Measurements from ENCODE around the gene LY86. TPM values are rescaled to one million over a fixed set of nuclear protein-coding genes. Genes with fewer than 3 reads are reported as not detected.

The LY86 gene
- total and polyA plus RNA-seq, 8 donors = 0.16 to 6.1 (median 0.59) TPM; not detected in 1

DNA sequence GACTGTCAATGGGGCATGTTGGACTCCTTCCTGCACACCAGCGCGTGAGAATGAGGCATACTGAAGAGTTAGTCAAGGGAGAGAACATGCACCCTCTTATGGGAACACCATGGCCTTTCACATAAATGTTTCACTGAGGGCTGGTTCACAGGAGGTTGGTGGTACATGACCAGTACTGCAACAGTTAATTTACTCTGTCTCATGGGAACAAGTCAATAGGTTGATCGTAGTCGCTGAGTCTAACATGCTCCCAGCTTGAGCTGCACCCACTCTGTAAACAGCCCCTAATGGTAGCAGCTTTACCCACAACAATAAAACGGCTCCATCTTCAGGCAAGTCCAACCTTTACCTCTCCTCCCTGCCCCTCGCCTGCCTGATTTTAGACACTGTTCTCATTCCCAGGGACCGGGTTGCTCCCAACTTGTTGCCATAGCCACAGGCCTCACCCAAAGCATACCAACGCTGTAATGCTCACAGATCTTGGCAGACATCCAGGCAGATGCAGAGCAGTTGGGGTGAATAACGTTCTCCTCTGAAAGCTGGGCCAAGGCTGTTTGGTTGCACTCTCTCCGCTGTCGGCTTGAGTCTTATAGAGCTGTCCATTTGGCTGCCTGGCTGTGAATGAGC is 111.3 kb downstream of the LY86 start:
- no peak for TF ChIP-seq CTCF (IDR thresholded peaks at IDR 0.05)
- Histone ChIP-seq H3K27me3 (no peaks in the 10 kb centered on the region), H3K4me1 (peaks cover 0 to 18% (median 12%) of the 10 kb centered on the region in 3 donors), H3K4me3 (no peak overlapping the region), H3K27ac (peak overlapping the region in 2 of 4 donors; percentile 23 to 34), H3K9me3 (no peaks in the 10 kb centered on the region), H3K36me3 (no peaks in the 10 kb centered on the region)
- DNase-seq = peak in 4 of 6 donors; percentile 62 to 74 (median 68)
- ATAC-seq = peak; percentile 60 to 79 (median 73)
- intact Hi-C loops (cut with DNase I) = no loop called here
- WGBS, 2 donors = 33 to 34% methylated on average over 11 of the region's 11 CpGs
- FAIRE-seq = no peak

DNA sequence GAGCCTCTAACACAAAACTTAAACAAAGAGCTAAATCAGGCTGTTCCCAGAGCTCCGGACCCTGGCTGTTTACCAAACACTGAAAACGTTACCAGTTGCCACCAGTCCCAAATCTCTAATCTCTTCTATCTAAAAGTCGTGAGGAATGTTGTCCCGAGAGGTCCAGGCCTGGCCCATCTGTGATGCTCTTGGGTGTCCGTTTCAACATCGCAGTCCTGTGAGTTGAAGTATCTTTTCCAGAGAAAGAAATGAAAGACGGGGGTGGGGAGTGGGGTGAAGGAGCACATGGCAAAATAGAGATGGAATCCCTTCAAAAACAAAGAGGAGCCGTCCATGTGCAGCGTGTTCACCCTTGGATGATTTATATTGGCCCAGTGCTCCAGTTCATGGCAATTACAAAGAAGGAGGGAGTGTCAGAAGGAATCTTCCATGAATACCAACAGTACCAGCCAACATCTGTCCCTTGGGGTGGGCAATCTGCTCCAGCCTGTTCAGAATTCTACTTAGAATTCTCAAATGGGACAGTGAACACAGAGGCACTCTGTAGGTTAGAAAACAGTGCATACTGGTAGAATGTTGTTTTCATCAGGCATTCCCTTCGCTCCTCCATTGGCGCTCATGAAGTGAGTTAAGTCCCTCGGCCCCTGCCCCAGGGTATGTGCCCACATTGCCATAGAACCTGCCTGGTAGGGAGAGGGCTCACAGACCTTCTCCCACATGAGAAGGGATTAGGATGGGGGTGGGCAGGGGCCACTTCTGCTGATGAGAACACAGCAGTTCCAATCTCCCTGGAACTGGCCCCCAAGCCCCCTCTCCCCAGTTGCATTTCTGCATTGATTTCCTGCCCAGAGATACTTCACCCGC is 112.1 kb downstream of the LY86 start:
- no peak for FAIRE-seq

DNA sequence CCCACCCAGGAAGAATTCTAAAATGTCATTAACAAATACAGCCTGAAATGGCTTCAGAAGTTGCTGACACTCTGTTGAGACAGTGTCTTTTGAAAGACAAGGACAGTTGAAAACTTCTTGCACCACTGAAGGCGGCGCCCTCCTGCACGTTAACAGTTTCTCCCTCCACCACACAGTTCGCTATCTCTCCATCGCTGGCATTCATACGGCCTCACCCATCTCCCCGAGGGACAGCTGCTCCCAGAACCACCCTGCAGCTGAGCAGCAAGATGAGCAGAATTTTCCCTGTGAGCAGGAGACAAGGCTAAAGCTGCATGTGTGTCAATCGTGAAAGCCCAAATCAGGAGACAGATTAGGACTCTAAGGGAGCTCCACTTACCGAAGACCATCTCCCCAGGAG is 113.3 kb downstream of the LY86 start:
- ATAC-seq = no peak
- WGBS, 2 donors = 72 to 73% methylated on average over 9 of the region's 9 CpGs
- Histone ChIP-seq H3K27ac (no peak overlapping the region), H3K4me3 (no peak overlapping the region), H3K9me3 (no peaks in the 10 kb centered on the region), H3K36me3 (no peaks in the 10 kb centered on the region), H3K27me3 (no peaks in the 10 kb centered on the region), H3K4me1 (peaks cover 0 to 12% (median 6%) of the 10 kb centered on the region in 3 donors)
- no peak for FAIRE-seq
- DNase-seq = no peak
- no peak for TF ChIP-seq CTCF (IDR thresholded peaks at IDR 0.05)
- intact Hi-C loops (cut with DNase I) = no loop called here

More for the DNA sequence above, 112.1 kb downstream of the LY86 start:
- no peak for TF ChIP-seq CTCF (IDR thresholded peaks at IDR 0.05)
- intact Hi-C loops (cut with DNase I) = no loop called here
- H3K36me3 ChIP-seq = no peaks in the 10 kb centered on the region
- DNase-seq = no peak
- no peak overlapping the region for H3K27ac ChIP-seq
- peak in 1 of 4 donors; percentile 9 for ATAC-seq
- no peak overlapping the region for H3K4me3 ChIP-seq
- no peaks in the 10 kb centered on the region for H3K9me3 ChIP-seq
- H3K4me1 ChIP-seq = peaks cover 0 to 18% (median 12%) of the 10 kb centered on the region in 3 donors
- WGBS, 2 donors = 67 to 73% methylated on average over 13 of the region's 13 CpGs
- no peaks in the 10 kb centered on the region for H3K27me3 ChIP-seq

DNA sequence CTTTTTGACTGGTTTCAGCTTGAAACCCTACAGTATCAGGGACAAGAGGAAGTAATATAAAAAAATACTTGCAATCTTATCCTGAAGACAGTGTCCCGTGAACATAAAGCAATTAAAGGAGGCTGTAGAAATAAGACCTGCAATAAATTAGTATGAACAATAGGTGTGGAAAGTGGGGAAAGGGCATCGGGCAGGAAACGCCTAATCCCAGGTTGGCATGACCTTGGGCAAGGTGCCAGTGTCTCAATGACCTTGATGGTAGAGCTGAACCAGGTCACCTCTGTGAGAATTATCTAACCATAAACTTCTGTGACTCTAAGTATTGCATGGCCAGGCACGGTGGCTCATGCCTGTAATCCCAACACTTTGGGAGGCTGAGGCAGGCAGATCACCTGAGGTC is 115.2 kb downstream of the LY86 start:
- intact Hi-C loops (cut with DNase I) = no loop called here
- 15 to 16% methylated on average over 4 of the region's 4 CpGs for WGBS, 2 donors

More for the DNA sequence above, 115.2 kb downstream of the LY86 start:
- TF ChIP-seq CTCF (IDR thresholded peaks at IDR 0.05) = no peak
- Histone ChIP-seq H3K9me3 (no peaks in the 10 kb centered on the region), H3K4me3 (no peak overlapping the region), H3K4me1 (peaks cover 0 to 12% (median 5%) of the 10 kb centered on the region in 3 donors), H3K36me3 (no peaks in the 10 kb centered on the region), H3K27me3 (no peaks in the 10 kb centered on the region), H3K27ac (peak overlapping the region in 3 of 4 donors; percentile 8 to 22 (median 20))
- no peak for FAIRE-seq
- peak in 3 of 4 donors; percentile 46 to 57 (median 52) for ATAC-seq
- peak in 4 of 6 donors; percentile 57 to 61 (median 60) for DNase-seq

Measured in pancreas (tissue), 10 donors.